Activated T-cell treated with anti-CD3 and anti-CD28 coated beads for 4 hours (primary cell): ENCODE data around the gene FUT6.

Experiments
- DNase-seq: peaks from one replicate; pipeline ENCODE4 v3.0.0-alpha.2; 2020

Gene FUT6

GRCh38 chr19:5804516-5805461 is 34.7 kb downstream of the FUT6 start, which contains the start of gene NRTN:
Gene NRTN, plus strand, starts transcription at chr19:5805067. Its CDS starts 19,099 bp downstream, at chr19:5824166.
- DNase-seq: peak; percentile 46

- peak; percentile 82 for DNase-seq
Observed at GRCh38 chr19:5803752-5804515, 35.6 kb downstream of the FUT6 start.

GRCh38 chr19:5803441-5803751 is 36.1 kb downstream of the FUT6 start:
- no peak for DNase-seq

GRCh38 chr19:5801796-5802619 is 37.5 kb downstream of the FUT6 start:
- DNase-seq: no peak

GRCh38 chr19:5800361-5801270 is 38.9 kb downstream of the FUT6 start:
- no peak for DNase-seq

GRCh38 chr19:5799247-5800241 is 40.0 kb downstream of the FUT6 start:
- DNase-seq: no peak

- no peak for DNase-seq
Observed at GRCh38 chr19:5798244-5798643, 41.3 kb downstream of the FUT6 start.

- no peak for DNase-seq
Observed at GRCh38 chr19:5795382-5795919, 44.1 kb downstream of the FUT6 start.

GRCh38 chr19:5793188-5793587 is 46.3 kb downstream of the FUT6 start:
- no peak for DNase-seq

GRCh38 chr19:5792224-5792623 is 47.3 kb downstream of the FUT6 start:
- no peak for DNase-seq

GRCh38 chr19:5790559-5791520 is 48.7 kb downstream of the FUT6 start, which contains the start of gene DUS3L:
Gene DUS3L, minus strand, starts transcription at chr19:5791163. Its CDS starts 22 bp downstream, at chr19:5791141.
- peak; percentile 94 for DNase-seq

GRCh38 chr19:5789886-5790558 is 49.5 kb downstream of the FUT6 start:
- DNase-seq: no peak

GRCh38 chr19:5789351-5789761 is 50.1 kb downstream of the FUT6 start:
- DNase-seq: no peak

- DNase-seq: no peak
Observed at GRCh38 chr19:5788422-5788821, 51.1 kb downstream of the FUT6 start.

GRCh38 chr19:5787409-5788182 is 51.9 kb downstream of the FUT6 start:
- DNase-seq: no peak

GRCh38 chr19:5786593-5787408 is 52.7 kb downstream of the FUT6 start:
- DNase-seq: no peak

- no peak for DNase-seq
Observed at GRCh38 chr19:5785423-5785822, 54.1 kb downstream of the FUT6 start.
